IPS-15b (cell line): Measurements from ENCODE around the gene TTLL9.
"Not testable (repeated sequence)": the region's sequence is repeated elsewhere in the genome, so short reads cannot be mapped to it uniquely, and the experiment has no call there.

ENCODE experiments used
- H3K27me3 ChIP-seq: one replicate; pipeline ENCODE4 v1.6.1; 2013; ENCODE audit warnings: low read length; ENCODE audit not compliant: control insufficient read depth, insufficient read depth
- H3K36me3 ChIP-seq: one replicate; pipeline ENCODE4 v1.6.1; 2013; ENCODE audit warnings: low read length; ENCODE audit not compliant: control insufficient read depth, insufficient read depth
- H3K4me1 ChIP-seq: one replicate; pipeline ENCODE4 v1.6.1; 2013; ENCODE audit warnings: mild to moderate bottlenecking, low read length; ENCODE audit not compliant: control insufficient read depth, insufficient read depth
- H3K4me3 ChIP-seq: one replicate; pipeline ENCODE4 v1.5.1; 2013; ENCODE audit warnings: low read depth, low read length
- H3K9ac ChIP-seq: one replicate; pipeline ENCODE4 v1.6.1; 2013; ENCODE audit warnings: low read depth, mild to moderate bottlenecking, low read length
- H3K9me3 ChIP-seq: one replicate; pipeline ENCODE4 v1.6.1; 2013; ENCODE audit warnings: mild to moderate bottlenecking, low read length; ENCODE audit not compliant: control insufficient read depth, insufficient read depth

TTLL9 gene

DNA sequence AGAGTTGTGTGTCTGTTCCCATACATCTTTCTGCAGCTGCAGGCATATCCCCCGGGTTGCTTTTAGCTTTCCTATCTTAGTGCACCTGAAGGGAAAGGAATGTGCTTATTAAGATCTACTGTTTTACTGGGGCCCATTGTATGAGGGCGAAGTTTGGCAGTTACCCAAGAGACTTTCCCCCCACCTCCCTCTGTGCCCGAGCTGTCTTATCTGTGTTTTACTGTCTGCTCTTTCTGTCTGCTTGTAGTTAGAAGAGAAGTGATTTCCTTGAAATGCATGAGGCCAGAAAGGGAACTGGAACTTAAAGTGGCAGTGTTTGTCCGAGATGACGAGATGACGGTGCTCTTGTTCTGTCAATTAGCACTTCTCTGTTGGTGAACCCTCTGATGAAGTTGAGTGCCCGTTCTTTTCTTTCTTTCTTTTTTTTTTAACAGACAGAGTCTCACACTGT, 47.6 kb downstream of the TTLL9 start:
- not testable (repeated sequence) for H3K4me1 ChIP-seq, H3K4me3 ChIP-seq, H3K9ac ChIP-seq, H3K36me3 ChIP-seq, H3K27me3 ChIP-seq, H3K9me3 ChIP-seq

- Histone ChIP-seq H3K4me3 (no peak overlapping the region), H3K9ac (no peak overlapping the region), H3K27me3 (no peaks in the 10 kb centered on the region), H3K9me3 (no peaks in the 10 kb centered on the region), H3K36me3 (no peaks in the 10 kb centered on the region), H3K4me1 (peaks cover 10% of the 10 kb centered on the region)
Measured at GRCh38 chr20:31918466-31919105, 48.2 kb downstream of the TTLL9 start.

- H3K9me3 ChIP-seq: no peaks in the 10 kb centered on the region
- H3K4me3 ChIP-seq: no peak overlapping the region
- H3K9ac ChIP-seq: no peak overlapping the region
- peaks cover 10% of the 10 kb centered on the region for H3K4me1 ChIP-seq
- H3K27me3 ChIP-seq: no peaks in the 10 kb centered on the region
- no peaks in the 10 kb centered on the region for H3K36me3 ChIP-seq
Measured at GRCh38 chr20:31919410-31920155, 49.1 kb downstream of the TTLL9 start.

- no peak overlapping the region for H3K9ac ChIP-seq
- no peaks in the 10 kb centered on the region for H3K9me3 ChIP-seq
Measured at GRCh38 chr20:31920275-31920855, 49.9 kb downstream of the TTLL9 start.

GRCh38 chr20:31921480-31921879, 51.0 kb downstream of the TTLL9 start:
- not testable (repeated sequence) for H3K36me3 ChIP-seq, H3K4me1 ChIP-seq, H3K27me3 ChIP-seq, H3K9me3 ChIP-seq, H3K4me3 ChIP-seq, H3K9ac ChIP-seq

More at GRCh38 chr20:31920275-31920855, 49.9 kb downstream of the TTLL9 start:
- peaks cover 10% of the 10 kb centered on the region for H3K4me1 ChIP-seq
- H3K4me3 ChIP-seq: no peak overlapping the region
- H3K27me3 ChIP-seq: no peaks in the 10 kb centered on the region
- no peaks in the 10 kb centered on the region for H3K36me3 ChIP-seq

GRCh38 chr20:31922181-31922580, 51.7 kb downstream of the TTLL9 start:
- Histone ChIP-seq H3K9ac (no peak overlapping the region), H3K27me3 (peaks cover 2% of the 10 kb centered on the region), H3K4me1 (peaks cover 10% of the 10 kb centered on the region), H3K36me3 (no peaks in the 10 kb centered on the region), H3K9me3 (no peaks in the 10 kb centered on the region), H3K4me3 (no peak overlapping the region)

GRCh38 chr20:31922588-31922987, 52.2 kb downstream of the TTLL9 start:
- H3K9ac ChIP-seq: no peak overlapping the region
- no peaks in the 10 kb centered on the region for H3K9me3 ChIP-seq
- H3K27me3 ChIP-seq: peaks cover 2% of the 10 kb centered on the region
- H3K4me3 ChIP-seq: no peak overlapping the region
- no peaks in the 10 kb centered on the region for H3K36me3 ChIP-seq
- peaks cover 10% of the 10 kb centered on the region for H3K4me1 ChIP-seq

DNA sequence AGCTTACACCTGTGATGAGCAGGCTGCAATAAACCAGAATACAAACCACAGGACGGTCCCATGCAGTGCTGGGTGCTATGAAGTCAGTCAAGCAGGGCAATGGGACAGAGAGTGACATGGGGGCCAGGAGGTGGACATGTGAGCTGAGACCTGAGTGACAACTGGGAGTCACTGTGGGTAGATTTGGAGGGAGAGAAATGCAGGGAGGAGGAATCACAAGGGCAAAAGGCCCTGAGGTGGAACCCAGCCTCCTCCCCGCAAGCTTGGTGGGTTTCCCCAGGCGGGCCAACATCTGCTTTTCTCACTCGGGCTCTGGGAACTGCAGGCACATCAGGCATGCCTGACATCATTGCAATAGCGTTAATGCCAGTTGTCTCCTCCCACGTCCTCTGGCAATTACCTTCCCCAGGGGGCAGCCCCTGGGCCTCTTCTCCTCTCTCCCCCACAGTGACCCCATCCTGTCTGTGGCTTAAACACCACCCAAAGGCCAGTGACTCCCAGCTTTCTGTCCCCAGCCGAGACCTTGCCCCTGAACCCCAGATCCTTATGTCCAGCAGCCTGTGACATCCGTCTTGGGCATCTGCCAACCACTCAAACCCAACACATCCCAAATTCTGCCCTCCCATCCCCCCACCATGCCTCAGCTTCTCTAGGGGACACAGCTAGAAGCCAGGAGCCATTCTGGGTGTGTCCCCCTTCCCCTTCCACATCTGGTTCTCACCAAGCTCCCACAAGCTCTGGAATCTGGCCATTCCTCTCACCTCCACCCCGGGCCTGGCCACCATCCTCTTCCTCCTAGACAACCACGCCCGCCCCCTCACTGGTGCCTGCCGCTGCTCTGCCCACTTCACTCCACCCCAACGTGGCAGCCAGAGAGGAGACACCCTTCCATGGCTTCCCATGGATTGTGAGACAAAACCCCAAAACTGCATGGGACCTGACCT, 53.2 kb downstream of the TTLL9 start:
- Histone ChIP-seq H3K9me3 (no peaks in the 10 kb centered on the region), H3K36me3 (no peaks in the 10 kb centered on the region), H3K4me3 (no peak overlapping the region), H3K27me3 (peaks cover 2% of the 10 kb centered on the region), H3K9ac (no peak overlapping the region), H3K4me1 (peaks cover 10% of the 10 kb centered on the region)

DNA sequence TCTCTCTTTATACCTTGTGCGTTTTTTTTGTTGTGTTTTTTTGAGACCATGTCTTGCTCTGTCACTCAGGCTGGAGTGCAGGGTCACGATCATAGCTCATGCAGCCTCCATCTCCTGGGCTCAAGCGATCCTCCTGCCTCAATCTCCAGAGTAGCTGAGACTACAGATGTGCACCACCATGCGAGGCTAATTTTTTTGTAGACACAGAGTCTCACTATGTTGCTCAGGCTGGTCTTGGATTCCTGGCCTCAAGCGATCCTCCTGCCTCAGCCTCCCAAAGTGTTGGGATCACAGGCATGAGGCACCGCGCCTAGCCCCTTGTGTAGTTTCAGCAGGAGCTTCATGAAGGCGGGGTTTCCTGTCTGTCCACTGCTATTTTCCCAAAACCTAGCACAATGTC, 54.1 kb downstream of the TTLL9 start:
- Histone ChIP-seq H3K9ac (no peak overlapping the region), H3K36me3 (no peaks in the 10 kb centered on the region), H3K9me3 (no peaks in the 10 kb centered on the region), H3K4me3 (no peak overlapping the region), H3K27me3 (peaks cover 2% of the 10 kb centered on the region), H3K4me1 (peaks cover 6% of the 10 kb centered on the region)

GRCh38 chr20:31925631-31926030, 55.2 kb downstream of the TTLL9 start:
- Histone ChIP-seq H3K27me3 (peaks cover 2% of the 10 kb centered on the region), H3K36me3 (no peaks in the 10 kb centered on the region), H3K9ac (no peak overlapping the region), H3K4me1 (no peaks in the 10 kb centered on the region), H3K4me3 (no peak overlapping the region), H3K9me3 (no peaks in the 10 kb centered on the region)

- no peaks in the 10 kb centered on the region for H3K36me3 ChIP-seq
- peaks cover 2% of the 10 kb centered on the region for H3K27me3 ChIP-seq
- no peak overlapping the region for H3K4me3 ChIP-seq
- no peaks in the 10 kb centered on the region for H3K4me1 ChIP-seq
- no peaks in the 10 kb centered on the region for H3K9me3 ChIP-seq
- no peak overlapping the region for H3K9ac ChIP-seq
Measured at GRCh38 chr20:31926493-31926892, 56.1 kb downstream of the TTLL9 start.
